Sigmoid colon (tissue), 7 donors: ENCODE data around the gene ST7L. TPM values are rescaled to one million over a fixed set of nuclear protein-coding genes. Genes with fewer than 3 reads are reported as not detected.

Source experiments
- DNase-seq: peaks from one replicate; pipeline ENCODE4 v3.0.0-alpha.2; 2019
- H3K27ac ChIP-seq, 4 donors: fragments of 200-600 bp; sonication (generic); one replicate each; pipeline ENCODE4 v1.5.1; 2016 to 2019; ENCODE audit warnings: mild to moderate bottlenecking in 1 of 4
- H3K27me3 ChIP-seq, 3 donors: fragments of 200-600 bp; sonication (generic); one replicate each; pipeline ENCODE4 v1.5.1; 2019; ENCODE audit warnings: mild to moderate bottlenecking in 1 of 3
- H3K36me3 ChIP-seq, 4 donors: fragments of 200-600 bp; sonication (generic); one replicate each; pipeline ENCODE4 v1.5.1; 2016 to 2019
- H3K4me1 ChIP-seq, 4 donors: fragments of 200-600 bp; sonication (generic); one replicate each; pipeline ENCODE4 v1.5.1; 2017 to 2019
- H3K4me3 ChIP-seq, 4 donors: fragments of 200-600 bp; sonication (generic); one replicate each; pipeline ENCODE4 v1.5.1; 2017 to 2019; ENCODE audit warnings: mild to moderate bottlenecking in 2 of 4, moderate library complexity in 1 of 4
- H3K9me3 ChIP-seq, 4 donors: fragments of 200-600 bp in 3 of 4; sonication (generic) in 3 of 4; one replicate each; pipeline versions ENCODE4 v1.5.1 to v1.6.1; 2013 to 2019
- EP300 ChIP-seq, 4 donors: sonication (generic); formaldehyde crosslinking; IDR thresholded peaks; one replicate each; pipeline ENCODE4 v1.6.1; 2017; ENCODE audit warnings: antibody characterized with exemption in 4 of 4
- POLR2A ChIP-seq, 2 donors: fragments of 450-650 bp; IDR thresholded peaks; one replicate each; pipeline ENCODE4 v1.6.1; 2016; ENCODE audit warnings: antibody characterized with exemption in 2 of 2, mild to moderate bottlenecking in 2 of 2, moderate library complexity in 2 of 2
- POLR2AphosphoS5 ChIP-seq, 4 donors: sonication (generic); formaldehyde crosslinking; IDR thresholded peaks; one replicate each; pipeline ENCODE4 v1.6.1; 2017; ENCODE audit warnings: antibody characterized with exemption in 4 of 4
- WGBS, 2 donors: extraction: QIAGEN DNeasy Blood & Tissue Kit; methylation state at CpG; one replicate each; pipeline ENCODE4 v1.1.7; 2013; 5-methylcytosine and 5-hydroxymethylcytosine counted together
- intact Hi-C: fragments of 100-400 bp; cut with DNase I; formaldehyde crosslinking; loops from one replicate; pipeline ENCODE4 v1.15.1; 2023
- polyA plus RNA-seq, 3 donors: library from polyadenylated mRNA; stranded (reverse); fragments of 200-250 nt; gene quantifications; one replicate each; pipeline ENCODE4 v1.2.3, GENCODE V29; 2013
- total RNA-seq, 4 donors: library from RNA; depleted of rRNA; stranded (reverse); fragments of >200 nt; gene quantifications; one replicate each; pipeline ENCODE4 v1.1.0, GENCODE V29; 2016
- TF ChIP-seq, protein P1 (sequence below), 4 experiments: fragments of 450-650 bp in 3 of 4; fragments of 200-600 bp in 1 of 4; IDR thresholded peaks; one replicate each; pipeline ENCODE4 v1.5.1; 2016 to 2019; ENCODE audit warnings: antibody characterized with exemption in 4 of 4, mild to moderate bottlenecking in 3 of 4, moderate library complexity in 2 of 4
- donor health status: healthy with polysubstance abuse.
- donor health status: Bipolar disorder and iron deficiency.
- donor health status: healthy.

The ST7L gene
- total and polyA plus RNA-seq, 7 donors: 1.8 to 68.0 (median 22.7) TPM

DNA sequence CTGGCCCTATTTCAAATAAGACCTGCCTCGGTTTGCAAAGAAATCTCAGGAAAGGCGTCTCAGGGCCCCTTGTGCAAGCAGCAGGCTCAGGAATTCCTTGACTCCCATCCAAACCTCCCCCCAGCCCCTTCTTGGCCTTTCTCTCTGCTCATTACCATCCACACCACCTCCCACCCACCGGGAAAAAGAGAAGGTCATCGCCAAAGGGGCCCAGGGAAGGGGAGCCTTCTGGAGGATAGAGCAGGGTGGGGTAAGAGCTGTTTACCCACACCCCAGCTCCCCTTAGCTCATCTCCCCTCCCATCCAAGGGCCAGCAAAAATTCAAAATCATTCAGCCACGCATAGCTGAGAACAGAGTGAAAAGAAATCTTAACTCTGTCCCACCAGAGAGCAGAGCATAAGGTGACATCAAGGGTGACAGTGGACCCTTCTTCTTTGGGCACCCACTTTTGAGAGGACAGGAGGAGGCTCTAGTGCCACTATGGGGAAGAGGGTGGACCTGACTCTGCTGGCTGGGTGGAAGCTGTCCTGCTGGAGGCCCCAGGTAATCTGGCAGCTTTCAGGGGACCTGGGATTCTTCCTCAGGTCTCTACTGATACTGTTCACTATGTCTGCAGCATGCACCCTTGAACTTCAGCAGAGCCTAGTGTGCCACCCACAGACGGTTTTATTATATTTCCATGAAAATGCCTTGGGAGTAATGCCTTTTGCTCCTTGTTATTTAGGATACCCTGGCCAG is 114.1 kb downstream of the ST7L start:
- Histone ChIP-seq H3K4me1 (peaks cover 0 to 34% (median 30%) of the 10 kb centered on the region in 4 donors), H3K4me3 (no peak overlapping the region), H3K27ac (no peak overlapping the region), H3K36me3 (no peaks in the 10 kb centered on the region), H3K27me3 (peaks cover 18 to 69% (median 26%) of the 10 kb centered on the region in 3 donors), H3K9me3 (no peaks in the 10 kb centered on the region)
- no peak for DNase-seq
- 61 to 66% methylated on average over 6 of the region's 6 CpGs for WGBS, 2 donors
- intact Hi-C loops: loop anchor here (5.0 kb wide), 1 partner anchor 202 kb away; the partner anchor contains the start of gene RHOC
- TF ChIP-seq POLR2AphosphoS5 (IDR thresholded peaks at IDR 0.05): no peak
- TF ChIP-seq, protein P1, sequence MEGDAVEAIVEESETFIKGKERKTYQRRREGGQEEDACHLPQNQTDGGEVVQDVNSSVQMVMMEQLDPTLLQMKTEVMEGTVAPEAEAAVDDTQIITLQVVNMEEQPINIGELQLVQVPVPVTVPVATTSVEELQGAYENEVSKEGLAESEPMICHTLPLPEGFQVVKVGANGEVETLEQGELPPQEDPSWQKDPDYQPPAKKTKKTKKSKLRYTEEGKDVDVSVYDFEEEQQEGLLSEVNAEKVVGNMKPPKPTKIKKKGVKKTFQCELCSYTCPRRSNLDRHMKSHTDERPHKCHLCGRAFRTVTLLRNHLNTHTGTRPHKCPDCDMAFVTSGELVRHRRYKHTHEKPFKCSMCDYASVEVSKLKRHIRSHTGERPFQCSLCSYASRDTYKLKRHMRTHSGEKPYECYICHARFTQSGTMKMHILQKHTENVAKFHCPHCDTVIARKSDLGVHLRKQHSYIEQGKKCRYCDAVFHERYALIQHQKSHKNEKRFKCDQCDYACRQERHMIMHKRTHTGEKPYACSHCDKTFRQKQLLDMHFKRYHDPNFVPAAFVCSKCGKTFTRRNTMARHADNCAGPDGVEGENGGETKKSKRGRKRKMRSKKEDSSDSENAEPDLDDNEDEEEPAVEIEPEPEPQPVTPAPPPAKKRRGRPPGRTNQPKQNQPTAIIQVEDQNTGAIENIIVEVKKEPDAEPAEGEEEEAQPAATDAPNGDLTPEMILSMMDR (IDR thresholded peaks at IDR 0.05): no peak
- TF ChIP-seq POLR2A (IDR thresholded peaks at IDR 0.05): no peak
- no peak for TF ChIP-seq EP300 (IDR thresholded peaks at IDR 0.05)

DNA sequence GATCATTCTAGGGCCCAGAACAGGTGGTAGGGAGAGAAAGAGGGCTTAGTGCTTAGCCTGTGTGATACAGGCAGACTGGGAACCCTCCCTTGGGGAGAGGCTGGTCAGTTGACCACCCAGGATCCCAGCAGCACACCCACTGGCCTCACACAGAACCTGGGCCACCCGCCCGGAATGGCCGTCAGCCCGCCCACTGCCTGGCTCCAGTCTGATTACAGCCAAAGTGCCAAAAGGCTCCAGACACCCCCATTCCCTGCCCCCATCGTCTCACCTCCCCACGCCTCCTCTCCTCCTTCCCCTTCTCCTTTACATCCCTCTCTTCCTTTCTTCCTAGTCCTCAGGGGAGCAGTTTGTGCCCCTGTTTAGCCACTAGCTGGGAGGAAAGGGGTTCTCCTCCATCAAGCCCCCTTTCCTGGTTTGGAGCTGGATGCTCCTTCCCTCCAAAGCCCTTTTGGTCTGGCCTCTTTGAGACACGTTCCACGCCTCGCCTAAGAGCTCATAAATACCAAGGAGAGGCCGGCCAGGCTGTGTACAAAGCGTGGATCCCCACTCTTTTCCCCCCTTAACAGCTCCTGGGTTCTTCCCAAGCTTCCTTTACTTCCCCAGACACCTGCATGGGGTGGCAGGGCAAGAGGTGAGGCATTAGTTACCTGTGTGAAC is 114.8 kb downstream of the ST7L start:
- TF ChIP-seq POLR2A (IDR thresholded peaks at IDR 0.05) (no peak), POLR2AphosphoS5 (IDR thresholded peaks at IDR 0.05) (no peak), EP300 (IDR thresholded peaks at IDR 0.05) (no peak)
- TF ChIP-seq, protein P1 (IDR thresholded peaks at IDR 0.05): no peak
- H3K36me3 ChIP-seq: no peaks in the 10 kb centered on the region
- H3K27me3 ChIP-seq: peaks cover 18 to 62% (median 19%) of the 10 kb centered on the region in 3 donors
- no peak overlapping the region for H3K4me3 ChIP-seq
- no peaks in the 10 kb centered on the region for H3K9me3 ChIP-seq
- 53 to 70% methylated on average over 11 of the region's 11 CpGs for WGBS, 2 donors
- DNase-seq: no peak
- H3K4me1 ChIP-seq: peaks cover 0 to 30% (median 28%) of the 10 kb centered on the region in 4 donors
- intact Hi-C loops: loop anchor here (5.0 kb wide), 1 partner anchor 203 kb away; the partner anchor contains the start of gene RHOC
- H3K27ac ChIP-seq: no peak overlapping the region

DNA sequence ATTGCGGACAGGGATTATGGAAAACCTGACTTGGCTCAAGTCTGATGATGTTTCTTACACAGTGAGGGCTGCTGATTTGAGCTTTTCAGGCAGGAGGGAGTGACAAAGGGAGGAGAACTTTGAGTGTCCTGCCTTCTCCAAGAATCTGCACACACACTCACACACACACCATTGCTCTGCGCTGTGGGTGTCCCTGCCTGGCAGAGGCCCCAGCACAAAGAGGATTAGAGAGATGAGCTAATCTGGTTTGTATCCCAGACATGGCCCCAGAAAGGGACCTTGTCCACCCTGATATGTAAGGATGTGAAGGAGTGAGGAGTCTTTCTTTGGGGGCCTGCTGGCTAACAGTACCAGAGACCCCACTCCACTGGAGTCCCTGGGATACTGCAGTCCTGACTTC is 116.1 kb downstream of the ST7L start:
- no peak overlapping the region for H3K4me3 ChIP-seq
- H3K36me3 ChIP-seq: no peaks in the 10 kb centered on the region
- no peaks in the 10 kb centered on the region for H3K9me3 ChIP-seq
- no peak overlapping the region for H3K27ac ChIP-seq
- TF ChIP-seq EP300 (IDR thresholded peaks at IDR 0.05): no peak
- TF ChIP-seq, protein P1 (IDR thresholded peaks at IDR 0.05): no peak
- no peak for TF ChIP-seq POLR2A (IDR thresholded peaks at IDR 0.05)
- TF ChIP-seq POLR2AphosphoS5 (IDR thresholded peaks at IDR 0.05): no peak
- peaks cover 0 to 17% (median 15%) of the 10 kb centered on the region in 4 donors for H3K4me1 ChIP-seq
- 76 to 79% methylated on average over 2 of the region's 2 CpGs for WGBS, 2 donors
- intact Hi-C loops: loop anchor here (5.0 kb wide), 1 partner anchor 204 kb away; the partner anchor contains the start of gene RHOC
- DNase-seq: no peak
- H3K27me3 ChIP-seq: peaks cover 6 to 49% (median 6%) of the 10 kb centered on the region in 3 donors

DNA sequence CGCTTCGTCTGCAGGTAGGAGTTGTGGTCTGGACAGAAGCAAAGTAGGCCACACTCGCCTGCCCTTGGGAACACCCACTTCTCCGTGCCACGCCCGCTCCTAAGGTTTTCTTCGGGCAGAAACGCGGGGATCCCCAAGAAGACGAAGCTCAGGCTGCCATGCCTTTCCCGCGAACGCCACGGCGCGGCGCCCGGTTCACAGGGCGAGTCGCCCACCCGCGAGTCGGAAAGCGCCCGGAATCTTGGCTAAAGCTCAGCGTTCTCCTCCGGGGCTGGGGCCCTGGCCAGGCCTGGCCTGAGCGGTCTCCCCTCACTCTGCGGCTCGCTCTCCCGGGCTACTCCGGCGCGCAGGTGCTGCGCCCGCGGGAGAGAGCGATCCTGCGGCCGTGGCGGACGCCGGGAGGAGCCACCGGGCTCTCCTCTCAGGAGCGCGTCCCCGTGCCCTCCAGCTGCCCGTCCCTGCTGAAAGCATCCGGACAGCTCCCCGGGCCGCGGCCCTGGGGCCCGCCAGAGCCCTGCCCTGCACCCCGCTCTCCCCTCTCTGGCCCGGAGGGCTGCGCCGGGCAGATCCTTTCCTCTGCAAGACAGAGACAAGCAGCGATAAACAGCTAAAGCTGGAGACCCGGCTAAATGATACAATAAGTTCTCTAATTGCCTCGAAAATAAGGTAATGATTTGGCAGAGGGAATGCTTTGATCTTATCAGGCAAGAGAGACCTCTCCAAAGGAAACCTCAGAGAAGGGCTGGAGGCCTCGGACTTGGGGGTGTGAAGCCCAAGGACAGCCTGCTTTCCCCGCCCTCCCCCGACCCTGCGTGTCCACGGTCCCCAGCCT is 116.9 kb downstream of the ST7L start:
- H3K27me3 ChIP-seq: peaks cover 0 to 41% (median 0%) of the 10 kb centered on the region in 3 donors
- intact Hi-C loops: loop anchor here (5.0 kb wide), 1 partner anchor 205 kb away; the partner anchor contains the start of gene RHOC

More for the DNA sequence above, 116.9 kb downstream of the ST7L start:
- H3K9me3 ChIP-seq: no peaks in the 10 kb centered on the region
- TF ChIP-seq POLR2AphosphoS5 (IDR thresholded peaks at IDR 0.05): no peak
- no peak for TF ChIP-seq POLR2A (IDR thresholded peaks at IDR 0.05)
- TF ChIP-seq, protein P1 (IDR thresholded peaks at IDR 0.05): peak; percentile 33 to 64 (median 58)
- TF ChIP-seq EP300 (IDR thresholded peaks at IDR 0.05): no peak
- H3K4me3 ChIP-seq: peak overlapping the region; percentile 37 to 54 (median 50)
- H3K27ac ChIP-seq: peak overlapping the region in 2 of 4 donors; percentile 25 to 50
- WGBS, 2 donors: 3 to 4% methylated on average over 65 of the region's 65 CpGs
- peak; percentile 82 for DNase-seq
- H3K36me3 ChIP-seq: no peaks in the 10 kb centered on the region
- peaks cover 0 to 14% (median 12%) of the 10 kb centered on the region in 4 donors for H3K4me1 ChIP-seq
